ENCODE measurements around the gene UVRAG. TPM values are rescaled to one million over a fixed set of nuclear protein-coding genes. Genes with fewer than 3 reads are reported as not detected.

Gene UVRAG
- total and polyA plus RNA-seq, 9 donors: 10.1 to 26.7 (median 19.2) TPM

- no peaks in the 10 kb centered on the region for H3K27me3 ChIP-seq
- H3K36me3 ChIP-seq: no peaks in the 10 kb centered on the region
- no peaks in the 10 kb centered on the region for H3K9me3 ChIP-seq
- H3K27ac ChIP-seq: no peak overlapping the region
- DNase-seq: no peak
- H3K4me1 ChIP-seq (ENCODE audit: insufficient read depth): peaks cover 3% of the 10 kb centered on the region
- 78 to 89% (median 81%) methylated on average over 13 of the region's 13 CpGs for WGBS, 3 donors
- no peak overlapping the region for H3K4me3 ChIP-seq
- intact Hi-C loops (cut with DNase I): no loop called here
- TF ChIP-seq POLR2A (IDR thresholded peaks at IDR 0.05) (no peak), EP300 (IDR thresholded peaks at IDR 0.05) (no peak)
- TF ChIP-seq, protein P1, sequence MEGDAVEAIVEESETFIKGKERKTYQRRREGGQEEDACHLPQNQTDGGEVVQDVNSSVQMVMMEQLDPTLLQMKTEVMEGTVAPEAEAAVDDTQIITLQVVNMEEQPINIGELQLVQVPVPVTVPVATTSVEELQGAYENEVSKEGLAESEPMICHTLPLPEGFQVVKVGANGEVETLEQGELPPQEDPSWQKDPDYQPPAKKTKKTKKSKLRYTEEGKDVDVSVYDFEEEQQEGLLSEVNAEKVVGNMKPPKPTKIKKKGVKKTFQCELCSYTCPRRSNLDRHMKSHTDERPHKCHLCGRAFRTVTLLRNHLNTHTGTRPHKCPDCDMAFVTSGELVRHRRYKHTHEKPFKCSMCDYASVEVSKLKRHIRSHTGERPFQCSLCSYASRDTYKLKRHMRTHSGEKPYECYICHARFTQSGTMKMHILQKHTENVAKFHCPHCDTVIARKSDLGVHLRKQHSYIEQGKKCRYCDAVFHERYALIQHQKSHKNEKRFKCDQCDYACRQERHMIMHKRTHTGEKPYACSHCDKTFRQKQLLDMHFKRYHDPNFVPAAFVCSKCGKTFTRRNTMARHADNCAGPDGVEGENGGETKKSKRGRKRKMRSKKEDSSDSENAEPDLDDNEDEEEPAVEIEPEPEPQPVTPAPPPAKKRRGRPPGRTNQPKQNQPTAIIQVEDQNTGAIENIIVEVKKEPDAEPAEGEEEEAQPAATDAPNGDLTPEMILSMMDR (IDR thresholded peaks at IDR 0.05): no peak
These were observed 349.1 kb downstream of the UVRAG start for GRCh38 chr11:76164081-76164480.

DNA sequence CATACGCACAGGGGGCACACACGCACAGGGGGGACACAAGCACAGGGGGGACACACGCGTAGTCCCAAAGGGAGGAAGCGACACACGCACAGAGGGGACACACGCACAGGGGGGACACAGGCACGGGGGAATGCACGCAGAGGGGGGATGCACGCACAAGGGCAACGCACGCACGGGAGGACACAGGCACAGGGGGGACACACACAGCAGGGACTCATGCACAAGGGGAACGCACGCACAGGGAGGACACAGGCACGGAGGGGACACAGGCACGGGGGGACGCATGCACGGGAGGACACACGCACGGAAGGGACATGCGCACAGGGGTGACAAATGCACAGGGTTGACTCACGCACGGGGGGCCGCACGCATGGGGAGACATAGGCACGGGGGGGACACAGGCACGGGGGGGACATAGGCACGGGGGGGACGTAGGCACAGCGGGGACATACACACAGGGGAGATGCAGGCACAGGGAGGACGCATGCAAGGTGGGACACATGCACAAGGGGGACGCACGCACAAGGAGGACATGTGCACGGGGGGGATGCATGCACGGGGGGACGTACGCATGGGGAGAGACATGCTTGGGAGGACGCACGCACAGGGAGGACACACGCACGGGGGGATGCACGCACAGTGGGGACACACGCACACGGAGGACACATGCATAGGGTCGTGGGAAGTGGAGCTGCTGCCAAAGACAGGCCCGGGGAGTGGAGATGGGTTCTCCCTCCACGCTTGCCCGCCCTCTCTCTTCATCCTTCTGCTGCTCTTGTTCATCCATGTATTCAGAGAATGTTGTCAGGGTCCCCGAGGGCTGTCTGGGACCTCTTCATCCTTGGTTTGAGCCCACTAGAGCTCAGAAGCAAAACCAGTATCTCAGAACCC, 350.1 kb downstream of the UVRAG start:
- no peak overlapping the region for H3K4me3 ChIP-seq
- H3K36me3 ChIP-seq: no peaks in the 10 kb centered on the region
- 88 to 90% (median 89%) methylated on average over 50 of the region's 50 CpGs for WGBS, 3 donors
- H3K27ac ChIP-seq: no peak overlapping the region
- TF ChIP-seq EP300 (IDR thresholded peaks at IDR 0.05): no peak
- TF ChIP-seq POLR2A (IDR thresholded peaks at IDR 0.05): no peak
- TF ChIP-seq, protein P1 (IDR thresholded peaks at IDR 0.05): no peak
- H3K9me3 ChIP-seq: no peaks in the 10 kb centered on the region
- intact Hi-C loops (cut with DNase I): no loop called here
- peaks cover 3% of the 10 kb centered on the region for H3K4me1 ChIP-seq (ENCODE audit: insufficient read depth)
- H3K27me3 ChIP-seq: no peaks in the 10 kb centered on the region
- no peak for DNase-seq

DNA sequence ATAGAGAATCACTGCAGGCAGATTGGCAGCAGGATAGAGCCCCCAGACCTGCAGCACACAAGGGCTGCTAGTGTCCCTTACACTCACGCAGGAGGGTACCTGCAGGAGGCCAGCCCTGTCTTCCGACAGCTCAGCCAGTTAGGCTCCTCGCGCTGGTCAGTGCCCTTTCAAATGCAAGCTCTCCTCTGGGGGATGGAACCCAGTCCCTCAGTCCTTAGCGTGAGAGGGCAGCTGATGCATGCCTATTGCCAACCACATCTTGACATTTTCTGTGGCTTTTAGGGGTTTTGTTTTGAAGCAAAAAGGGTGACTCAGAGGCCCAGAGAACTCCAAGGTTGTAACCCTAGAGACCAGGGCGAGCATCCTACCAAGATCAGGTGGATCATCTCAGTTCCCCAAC, 351.3 kb downstream of the UVRAG start:
- TF ChIP-seq POLR2A (IDR thresholded peaks at IDR 0.05): no peak
- TF ChIP-seq, protein P1 (IDR thresholded peaks at IDR 0.05): no peak
- TF ChIP-seq EP300 (IDR thresholded peaks at IDR 0.05): no peak
- 83 to 87% (median 83%) methylated on average over 6 of the region's 6 CpGs for WGBS, 3 donors
- Histone ChIP-seq H3K4me3 (no peak overlapping the region), H3K27me3 (no peaks in the 10 kb centered on the region), H3K27ac (no peak overlapping the region), H3K4me1 (ENCODE audit: insufficient read depth) (no peaks in the 10 kb centered on the region), H3K36me3 (no peaks in the 10 kb centered on the region), H3K9me3 (no peaks in the 10 kb centered on the region)
- DNase-seq: no peak
- intact Hi-C loops (cut with DNase I): no loop called here

DNA sequence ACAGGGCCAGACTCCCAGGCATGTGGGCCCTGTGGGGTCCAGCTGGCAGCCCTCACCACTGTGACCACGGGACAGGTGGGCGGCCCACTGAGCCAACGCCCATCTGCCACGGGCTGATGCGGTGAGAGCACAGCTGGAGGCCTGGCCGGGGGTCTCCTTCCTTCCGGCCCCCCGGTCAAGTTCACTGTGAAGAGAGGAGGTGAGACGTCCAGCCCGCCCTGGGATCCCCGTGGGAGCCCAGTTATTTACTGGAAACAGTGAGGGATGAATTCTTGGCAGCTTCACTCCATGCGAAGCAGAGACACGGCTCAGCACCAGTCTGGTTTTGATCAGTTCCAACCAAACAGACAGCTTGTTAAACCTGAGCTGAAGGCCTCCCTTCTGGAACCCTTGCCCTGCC, 352.6 kb downstream of the UVRAG start:
- Histone ChIP-seq H3K27ac (no peak overlapping the region), H3K4me3 (no peak overlapping the region), H3K36me3 (no peaks in the 10 kb centered on the region), H3K27me3 (no peaks in the 10 kb centered on the region), H3K9me3 (no peaks in the 10 kb centered on the region), H3K4me1 (ENCODE audit: insufficient read depth) (no peaks in the 10 kb centered on the region)
- no peak for DNase-seq
- WGBS, 3 donors: 20 to 40% (median 29%) methylated on average over 13 of the region's 13 CpGs
- intact Hi-C loops (cut with DNase I): no loop called here
- no peak for TF ChIP-seq EP300 (IDR thresholded peaks at IDR 0.05)
- no peak for TF ChIP-seq POLR2A (IDR thresholded peaks at IDR 0.05)
- TF ChIP-seq, protein P1 (IDR thresholded peaks at IDR 0.05): no peak

Measured in ovary (tissue), 9 donors.